ENCODE data around the gene L3MBTL3.

GRCh38 chr6:130115036-130115435 lies 96.7 kb downstream of the L3MBTL3 start:
- TF ChIP-seq CTCF (IDR thresholded peaks at IDR 0.05) (no peak), EP300 (IDR thresholded peaks at IDR 0.05; ENCODE audit: low read depth) (no peak)

All from transverse colon (tissue), 3 donors.